HG03025 (cell line): ENCODE data around the gene SSH3.
"Not testable (repeated sequence)": the region's sequence is repeated elsewhere in the genome, so short reads cannot be mapped to it uniquely, and the experiment has no call there.

ENCODE experiments used
- ATAC-seq: cut with Tn5 transposase; IDR thresholded peaks from one replicate; pipeline ENCODE4 v1.9.1; 2021; ENCODE audit warnings: mild to moderate bottlenecking, moderate library complexity; ENCODE audit not compliant: unreplicated experiment, low FRiP score

The SSH3 gene

GRCh38 chr11:67308031-67308866 is 4.9 kb downstream of the SSH3 start:
- no peak for ATAC-seq

- ATAC-seq = no peak
Measured at GRCh38 chr11:67309166-67309565, 5.8 kb downstream of the SSH3 start.

- ATAC-seq = no peak
Measured at GRCh38 chr11:67309661-67310061, 6.3 kb downstream of the SSH3 start.

- ATAC-seq = no peak
Measured at GRCh38 chr11:67310246-67311050, 7.1 kb downstream of the SSH3 start.

- no peak for ATAC-seq
Measured at GRCh38 chr11:67311051-67311555, 7.8 kb downstream of the SSH3 start.

GRCh38 chr11:67311556-67312082 is 8.3 kb downstream of the SSH3 start:
- no peak for ATAC-seq

GRCh38 chr11:67312187-67313021 is 9.1 kb downstream of the SSH3 start:
- no peak for ATAC-seq

GRCh38 chr11:67313125-67313890 is 10.0 kb downstream of the SSH3 start:
- ATAC-seq = no peak

- no peak for ATAC-seq
Measured at GRCh38 chr11:67314218-67314617, 10.9 kb downstream of the SSH3 start.

GRCh38 chr11:67315325-67315909 is 12.1 kb downstream of the SSH3 start:
- ATAC-seq = no peak

GRCh38 chr11:67316882-67317204 is 13.5 kb downstream of the SSH3 start:
- no peak for ATAC-seq

GRCh38 chr11:67317205-67317887 is 14.0 kb downstream of the SSH3 start:
- peak; percentile 81 for ATAC-seq

GRCh38 chr11:67317888-67318555 is 14.7 kb downstream of the SSH3 start:
- no peak for ATAC-seq

- not testable (repeated sequence) for ATAC-seq
Measured at GRCh38 chr11:67318876-67319275, 15.5 kb downstream of the SSH3 start.

- no peak for ATAC-seq
Measured at GRCh38 chr11:67320011-67320410, 16.7 kb downstream of the SSH3 start.

GRCh38 chr11:67320691-67321090 is 17.4 kb downstream of the SSH3 start:
- ATAC-seq = no peak

GRCh38 chr11:67321313-67321871 is 18.1 kb downstream of the SSH3 start:
- ATAC-seq = no peak

GRCh38 chr11:67322049-67322448 is 18.7 kb downstream of the SSH3 start:
- no peak for ATAC-seq
